Upper lobe of left lung (tissue), 6 donors: Measurements from ENCODE around the gene DYSF. TPM values are rescaled to one million over a fixed set of nuclear protein-coding genes. Genes with fewer than 3 reads are reported as not detected.

Experiments used
- ATAC-seq, 2 donors: fragments of 200-7000 bp; cut with Tn5 transposase; one replicate each; pipeline ENCODE4 v1.9.1; 2022; ENCODE audit warnings: mild to moderate bottlenecking in 2 of 2, moderate library complexity in 2 of 2; ENCODE audit not compliant: low FRiP score in 2 of 2
- DNase-seq, 2 donors: peaks; one replicate each; pipeline ENCODE4 v3.0.0-alpha.2; 2019 to 2020
- H3K27ac ChIP-seq, 4 donors: fragments of 200-600 bp; sonication (generic); one replicate each; pipeline ENCODE4 v1.5.1; 2016 to 2019
- H3K27me3 ChIP-seq, 4 donors: fragments of 200-600 bp; sonication (generic); one replicate each; pipeline ENCODE4 v1.5.1; 2017 to 2019
- H3K36me3 ChIP-seq, 4 donors: fragments of 200-600 bp; sonication (generic); one replicate each; pipeline ENCODE4 v1.5.1; 2016 to 2019
- H3K4me1 ChIP-seq, 4 donors: fragments of 200-600 bp; sonication (generic); one replicate each; pipeline ENCODE4 v1.5.1; 2018 to 2019
- H3K4me3 ChIP-seq, 4 donors: fragments of 200-600 bp; sonication (generic); one replicate each; pipeline ENCODE4 v1.5.1; 2017 to 2019; ENCODE audit warnings: mild to moderate bottlenecking in 2 of 4, moderate library complexity in 1 of 4
- H3K9me3 ChIP-seq, 4 donors: fragments of 200-600 bp; sonication (generic); one replicate each; pipeline ENCODE4 v1.5.1; 2018 to 2019
- CTCF ChIP-seq, 6 experiments: fragments of 450-650 bp in 4 of 6; fragments of 200-600 bp in 2 of 6; sonication (generic) in 2 of 6; IDR thresholded peaks; one replicate each; pipeline ENCODE4 v1.5.1; 2016 to 2019; ENCODE audit warnings: antibody characterized with exemption in 6 of 6
- EP300 ChIP-seq, 4 donors: sonication (generic); formaldehyde crosslinking; IDR thresholded peaks; one replicate each; pipeline ENCODE4 v1.5.1; 2017; ENCODE audit warnings: antibody characterized with exemption in 4 of 4, control low read depth in 2 of 4
- POLR2A ChIP-seq, 4 donors: fragments of 450-650 bp; IDR thresholded peaks; one replicate each; pipeline ENCODE4 v1.5.1; 2016 to 2017; ENCODE audit warnings: antibody characterized with exemption in 4 of 4, mild to moderate bottlenecking in 2 of 4
- POLR2AphosphoS5 ChIP-seq, 2 donors: sonication (generic); formaldehyde crosslinking; IDR thresholded peaks; one replicate each; pipeline ENCODE4 v1.5.1; 2017; ENCODE audit warnings: antibody characterized with exemption in 2 of 2
- WGBS, 2 donors: methylation state at CpG; one replicate each; pipeline ENCODE4 v1.1.5; 2017 to 2018; 5-methylcytosine and 5-hydroxymethylcytosine counted together
- total RNA-seq, 6 donors: library from RNA; depleted of rRNA in 4 of 6; stranded (reverse); fragments of >200 nt in 4 of 6; gene quantifications; one replicate each; pipeline versions ENCODE4 v1.1.0 to v1.2.1, GENCODE V29; 2016 to 2021
- donor health status: DM: no; HTN: no; CAD: no; lungs with moderate emphysema.
- donor health status: DM: no; HTN: yes; CAD: no; lungs with severe emphysema.

Gene DYSF
- total RNA-seq, 6 donors from 2014 or later = 17.5 to 72.7 (median 42.7) TPM

- peaks cover 0 to 33% (median 4%) of the 10 kb centered on the region in 4 donors for H3K36me3 ChIP-seq
- TF ChIP-seq POLR2AphosphoS5 (IDR thresholded peaks at IDR 0.05) (no peak), CTCF (IDR thresholded peaks at IDR 0.05) (no peak), EP300 (IDR thresholded peaks at IDR 0.05) (no peak), POLR2A (IDR thresholded peaks at IDR 0.05) (no peak)
- no peaks in the 10 kb centered on the region for H3K4me1 ChIP-seq
- DNase-seq (no peak), ATAC-seq (peak in 1 of 2 donors; percentile 24)
- H3K27me3 ChIP-seq = no peaks in the 10 kb centered on the region
- H3K9me3 ChIP-seq = no peaks in the 10 kb centered on the region
- no peak overlapping the region for H3K4me3 ChIP-seq
- 91 to 92% methylated on average over 17 to 18 of the region's 18 CpGs for WGBS, 2 donors
- no peak overlapping the region for H3K27ac ChIP-seq
Measured at GRCh38 chr2:71536226-71536671, 82.9 kb downstream of the DYSF start.

GRCh38 chr2:71538241-71538640, 84.9 kb downstream of the DYSF start:
- ATAC-seq (no peak), DNase-seq (no peak)
- Histone ChIP-seq H3K4me1 (no peaks in the 10 kb centered on the region), H3K27ac (peak overlapping the region in 1 of 4 donors; percentile 2), H3K4me3 (no peak overlapping the region), H3K27me3 (no peaks in the 10 kb centered on the region), H3K9me3 (no peaks in the 10 kb centered on the region), H3K36me3 (peaks cover 0 to 32% (median 4%) of the 10 kb centered on the region in 4 donors)
- WGBS, 2 donors = 91 to 94% methylated on average over 3 of the region's 3 CpGs
- TF ChIP-seq CTCF (IDR thresholded peaks at IDR 0.05) (no peak), EP300 (IDR thresholded peaks at IDR 0.05) (no peak), POLR2A (IDR thresholded peaks at IDR 0.05) (no peak), POLR2AphosphoS5 (IDR thresholded peaks at IDR 0.05) (no peak)

- DNase-seq = no peak
- peak overlapping the region in 1 of 4 donors; percentile 2 for H3K27ac ChIP-seq
- H3K4me1 ChIP-seq = no peaks in the 10 kb centered on the region
- peak in 1 of 2 donors; percentile 30 for ATAC-seq
- H3K9me3 ChIP-seq = no peaks in the 10 kb centered on the region
- no peak for TF ChIP-seq EP300 (IDR thresholded peaks at IDR 0.05)
- TF ChIP-seq CTCF (IDR thresholded peaks at IDR 0.05) = no peak
- no peak for TF ChIP-seq POLR2A (IDR thresholded peaks at IDR 0.05)
- TF ChIP-seq POLR2AphosphoS5 (IDR thresholded peaks at IDR 0.05) = no peak
- WGBS, 2 donors = 80 to 83% methylated on average over 12 of the region's 12 CpGs
- peaks cover 0 to 28% (median 4%) of the 10 kb centered on the region in 4 donors for H3K36me3 ChIP-seq
- no peak overlapping the region for H3K4me3 ChIP-seq
- no peaks in the 10 kb centered on the region for H3K27me3 ChIP-seq
Measured at GRCh38 chr2:71538656-71539265, 85.4 kb downstream of the DYSF start.

- H3K4me3 ChIP-seq = no peak overlapping the region
- H3K27ac ChIP-seq = no peak overlapping the region
- no peak for ATAC-seq
- WGBS, 2 donors = 91 to 95% methylated on average over 1 of the region's 1 CpG
- H3K4me1 ChIP-seq = peaks cover 0 to 11% (median 11%) of the 10 kb centered on the region in 4 donors
- TF ChIP-seq POLR2AphosphoS5 (IDR thresholded peaks at IDR 0.05) (no peak), EP300 (IDR thresholded peaks at IDR 0.05) (no peak), POLR2A (IDR thresholded peaks at IDR 0.05) (no peak)
- no peaks in the 10 kb centered on the region for H3K9me3 ChIP-seq
- H3K27me3 ChIP-seq = no peaks in the 10 kb centered on the region
- H3K36me3 ChIP-seq = peaks cover 0 to 8% (median 0%) of the 10 kb centered on the region in 4 donors
- no peak for DNase-seq
Measured at GRCh38 chr2:71540818-71541217, 87.5 kb downstream of the DYSF start.

- no peak for TF ChIP-seq CTCF (IDR thresholded peaks at IDR 0.05)
- TF ChIP-seq POLR2AphosphoS5 (IDR thresholded peaks at IDR 0.05) = peak; percentile 76 to 82
- no peak for TF ChIP-seq POLR2A (IDR thresholded peaks at IDR 0.05)
- peak; percentile 57 to 95 (median 92) for TF ChIP-seq EP300 (IDR thresholded peaks at IDR 0.05)
- Histone ChIP-seq H3K36me3 (peaks cover 0 to 17% (median 0%) of the 10 kb centered on the region in 4 donors), H3K4me3 (peak overlapping the region in 2 of 4 donors; percentile 12 to 33), H3K27me3 (no peaks in the 10 kb centered on the region), H3K27ac (peak overlapping the region; percentile 41 to 86 (median 65)), H3K4me1 (peaks cover 0 to 14% (median 12%) of the 10 kb centered on the region in 4 donors), H3K9me3 (no peaks in the 10 kb centered on the region)
- WGBS, 2 donors = 47 to 49% methylated on average over 9 of the region's 9 CpGs
- peak; percentile 41 to 53 for ATAC-seq
- DNase-seq = peak in 1 of 2 donors; percentile 39
Measured at GRCh38 chr2:71544919-71545571, 91.7 kb downstream of the DYSF start.
